Measurements from ENCODE around the gene EIF1AX.

DNA sequence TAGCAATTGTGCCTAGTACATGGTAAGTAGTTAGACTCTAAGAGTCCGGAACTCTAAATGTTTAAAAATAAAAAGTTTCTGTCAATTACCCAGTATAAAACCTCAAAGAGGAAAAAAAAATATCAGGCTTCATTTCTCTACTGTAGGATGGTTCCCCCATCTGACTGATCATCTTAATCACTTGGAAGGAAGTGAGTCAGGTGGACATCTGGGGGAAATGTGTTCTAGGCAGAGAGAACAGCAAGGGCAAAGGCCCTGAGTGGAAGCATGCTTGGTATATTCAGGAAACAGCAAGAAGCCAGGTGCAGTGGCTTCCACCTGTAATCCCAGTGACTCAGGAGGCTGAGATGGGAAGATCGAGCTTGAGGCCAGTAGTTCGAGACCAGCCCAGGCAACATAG, 2.9 kb upstream of the EIF1AX start:
- TF ChIP-seq CTCF (IDR thresholded peaks at IDR 0.05) (no peak), EP300 (IDR thresholded peaks at IDR 0.05) (no peak), POLR2A (IDR thresholded peaks at IDR 0.05) (no peak)
